Fibroblast of upper back skin (primary cell): Measurements from ENCODE around the gene TEX26.

ENCODE experiments used
- DNase-seq: peaks from one replicate; pipeline ENCODE4 v3.0.0-alpha.2; 2013

TEX26 gene

DNA sequence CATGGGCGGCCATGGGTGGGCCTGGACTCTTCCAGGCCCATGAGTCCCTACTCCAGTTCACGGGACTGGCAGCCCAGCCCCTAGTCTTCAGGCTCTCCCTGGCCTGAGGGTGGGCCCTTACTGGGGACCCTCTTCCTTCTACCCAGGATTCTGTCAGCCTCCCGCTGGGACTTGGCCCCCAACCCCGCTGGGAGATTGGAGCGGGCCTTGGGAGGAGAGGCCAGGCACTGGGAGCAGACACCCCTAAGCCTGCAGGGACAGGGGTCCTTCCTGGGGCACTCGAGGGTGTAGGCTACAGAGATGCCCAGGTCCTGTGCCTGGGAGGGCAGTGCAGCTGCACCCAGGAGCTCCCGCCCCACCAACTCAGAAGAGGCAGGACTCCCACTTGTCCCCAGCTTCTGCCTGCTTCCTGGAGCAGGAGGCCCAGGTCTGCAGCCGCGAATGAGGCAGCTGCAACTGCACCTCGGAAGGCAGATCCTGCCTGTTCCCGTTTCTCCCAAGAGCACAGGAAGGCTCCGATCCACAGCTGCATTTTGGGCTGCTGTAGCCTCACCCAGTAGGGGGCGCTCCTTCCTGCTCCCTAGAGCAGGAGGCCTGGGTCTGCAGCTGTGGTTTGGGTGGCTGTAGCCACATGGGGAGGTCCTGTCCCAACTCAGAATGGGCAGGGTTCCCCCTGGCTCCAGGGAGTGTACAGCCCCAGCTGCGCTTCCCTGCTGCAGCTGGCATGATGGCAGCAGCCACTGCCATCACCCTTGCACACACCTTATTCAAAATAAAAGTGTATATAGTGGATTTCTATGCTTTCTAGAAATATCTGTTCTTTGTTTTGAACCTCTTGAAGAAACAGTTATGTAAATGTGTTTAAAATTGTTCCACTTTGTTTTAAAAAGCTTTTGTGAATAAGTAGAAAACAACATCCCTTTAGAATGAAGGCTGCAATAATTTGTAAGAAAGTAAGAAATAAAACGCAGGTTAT lies 46.8 kb downstream of the TEX26 start:
- no peak for DNase-seq

- DNase-seq = no peak
These were observed 50.0 kb downstream of the TEX26 start for GRCh38 chr13:30982506-30982905.

DNA sequence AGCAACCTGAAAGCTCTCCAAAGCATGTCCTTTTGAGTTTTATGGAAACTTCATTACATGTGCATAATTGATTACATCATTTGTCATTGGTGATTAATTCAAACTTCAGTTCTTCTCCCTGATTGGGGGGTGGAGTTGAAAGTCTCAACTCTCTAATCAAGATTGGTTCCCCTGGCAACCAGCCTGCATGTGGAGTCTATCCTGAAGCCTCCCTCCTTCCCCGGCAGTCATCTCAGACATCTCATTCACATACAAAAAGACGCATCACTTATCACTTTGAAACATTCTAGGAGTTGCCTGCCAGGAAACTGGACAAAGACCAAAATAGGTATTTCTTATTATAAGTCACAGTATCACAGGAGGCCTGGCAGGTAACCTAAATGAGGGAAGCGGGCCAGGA lies 50.5 kb downstream of the TEX26 start:
- no peak for DNase-seq

DNA sequence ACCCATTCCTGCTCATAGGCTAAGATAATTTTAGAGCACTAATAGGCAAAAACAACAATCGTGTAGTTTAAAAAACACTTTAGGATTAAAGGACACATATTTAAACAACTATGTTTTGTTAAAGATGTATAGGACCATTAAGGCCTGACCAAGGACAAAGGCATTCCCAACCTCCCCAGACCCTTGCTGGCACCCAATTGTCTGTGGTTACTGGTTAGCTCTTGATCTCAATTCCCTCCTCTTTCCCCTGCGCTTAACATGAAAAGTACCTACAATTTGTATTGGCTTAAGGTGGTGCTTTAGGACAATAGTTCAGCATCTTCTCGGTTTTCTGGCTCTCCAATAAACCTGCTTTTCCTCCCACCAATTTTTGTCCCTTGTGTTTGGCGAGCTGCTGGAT lies 51.0 kb downstream of the TEX26 start:
- no peak for DNase-seq

GRCh38 chr13:30984620-30985019 lies 52.2 kb downstream of the TEX26 start:
- no peak for DNase-seq

- DNase-seq = peak; percentile 76
These were observed 53.3 kb downstream of the TEX26 start for GRCh38 chr13:30985637-30986205.

GRCh38 chr13:30991184-30991583 lies 58.7 kb downstream of the TEX26 start:
- no peak for DNase-seq

GRCh38 chr13:30991922-30992321 lies 59.5 kb downstream of the TEX26 start:
- no peak for DNase-seq

GRCh38 chr13:30995331-30995730 lies 62.9 kb downstream of the TEX26 start:
- no peak for DNase-seq

GRCh38 chr13:30997697-30998096 lies 65.2 kb downstream of the TEX26 start:
- no peak for DNase-seq

GRCh38 chr13:30998136-30999088 lies 66.0 kb downstream of the TEX26 start:
- DNase-seq = peak; percentile 69

- DNase-seq = no peak
These were observed 68.4 kb downstream of the TEX26 start for GRCh38 chr13:31000889-31001288.

DNA sequence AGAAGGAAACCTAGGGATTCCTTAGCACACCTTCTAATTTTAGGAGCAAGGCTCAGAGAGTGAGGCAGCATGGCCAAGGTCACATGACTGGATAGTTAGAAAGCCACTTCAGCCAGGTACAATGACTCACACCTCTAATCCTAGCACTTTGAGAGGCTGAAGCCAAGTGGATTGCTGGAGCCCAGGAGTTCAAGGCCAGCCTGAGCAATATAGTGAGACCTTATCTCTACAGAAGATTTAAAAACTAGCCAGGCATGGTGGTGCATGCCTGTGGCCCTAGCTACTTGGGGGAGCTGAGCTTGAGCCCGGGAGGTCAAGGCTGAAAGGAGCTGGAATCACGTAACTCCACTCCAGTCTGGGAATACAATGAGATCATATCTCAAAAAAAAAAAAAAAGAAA lies 69.2 kb downstream of the TEX26 start:
- DNase-seq = no peak

DNA sequence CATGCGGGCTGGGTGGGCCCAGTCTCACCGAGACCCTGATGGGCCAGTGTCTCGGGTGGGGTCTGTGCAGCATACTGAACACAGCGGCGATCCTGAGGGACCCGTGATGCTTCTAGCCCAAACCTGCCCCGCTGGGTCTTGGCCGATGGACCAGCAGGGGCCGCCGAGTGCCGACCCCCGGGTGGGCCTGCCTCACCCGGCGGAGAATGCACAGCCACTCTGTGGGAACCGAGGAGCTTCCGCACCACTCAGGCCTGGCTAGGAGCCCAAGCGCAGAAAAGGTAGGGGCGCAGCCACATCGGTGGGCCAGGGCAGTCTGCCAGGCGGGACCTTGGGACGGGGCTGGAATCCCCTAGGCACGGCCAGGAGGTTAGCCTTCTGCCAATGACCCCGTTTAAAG lies 72.6 kb downstream of the TEX26 start:
- no peak for DNase-seq

GRCh38 chr13:31007417-31007816 lies 75.0 kb downstream of the TEX26 start:
- no peak for DNase-seq

- DNase-seq = peak; percentile 46
These were observed 76.1 kb downstream of the TEX26 start for GRCh38 chr13:31008400-31009115.

GRCh38 chr13:31009166-31009565 lies 76.7 kb downstream of the TEX26 start:
- no peak for DNase-seq

- DNase-seq = no peak
These were observed 77.8 kb downstream of the TEX26 start for GRCh38 chr13:31010296-31010695.

- DNase-seq = no peak
These were observed 78.9 kb downstream of the TEX26 start for GRCh38 chr13:31011193-31011860.

DNA sequence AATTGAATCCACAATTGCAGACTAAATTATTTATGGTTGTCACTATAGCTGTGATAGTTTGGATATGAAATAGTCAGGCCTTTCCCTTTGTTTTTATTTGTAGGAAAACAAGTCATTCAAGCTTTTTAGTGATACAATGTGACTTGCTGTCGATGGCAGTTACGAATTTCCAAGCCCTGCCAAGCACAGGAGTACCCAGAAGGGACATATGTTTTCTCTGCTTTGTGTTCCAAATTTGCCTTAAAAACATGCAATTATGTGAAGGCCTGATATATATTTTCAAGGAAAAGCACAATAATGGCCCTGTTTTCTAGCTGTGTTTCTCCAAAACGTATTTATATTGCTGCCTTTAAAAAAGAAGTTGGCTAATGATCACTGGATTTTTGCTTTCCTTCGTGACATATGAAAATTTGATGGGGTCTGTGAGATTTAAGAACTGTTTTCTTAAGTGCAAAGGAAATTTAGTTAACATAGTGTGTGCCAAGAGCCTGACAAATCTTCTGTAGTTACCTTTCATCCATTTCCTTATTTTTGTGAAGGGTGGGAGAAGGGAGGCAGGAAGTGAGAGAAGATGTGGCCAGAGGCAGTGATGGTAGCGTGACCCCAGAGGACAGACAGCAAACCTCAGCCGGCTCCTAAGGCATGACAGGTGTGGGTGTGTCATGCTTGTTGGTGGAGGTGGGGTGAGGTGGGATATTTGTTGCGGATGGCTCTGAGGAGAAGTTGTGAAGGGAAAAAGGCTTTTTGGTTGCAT lies 79.6 kb downstream of the TEX26 start:
- no peak for DNase-seq

DNA sequence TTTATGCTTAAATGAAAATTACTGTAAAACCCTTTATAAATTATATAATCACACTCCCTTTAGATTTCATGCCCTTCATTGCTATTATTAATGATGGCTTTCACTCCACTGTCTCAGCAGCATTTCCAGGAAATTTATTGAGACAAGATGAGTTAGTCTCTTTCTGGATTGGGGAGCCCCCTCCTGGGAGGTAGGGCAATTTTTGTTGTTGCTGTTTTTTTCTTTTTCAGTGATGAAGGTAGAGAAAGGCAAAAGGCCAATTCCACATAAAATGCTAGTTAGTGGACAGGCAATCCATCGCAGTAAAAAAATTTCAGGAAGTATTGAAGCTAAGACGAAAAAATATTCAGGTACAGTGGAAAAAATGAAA lies 80.2 kb downstream of the TEX26 start:
- peak; percentile 44 for DNase-seq
